HG03039 (cell line): ENCODE measurements around the gene PLOD3.
"Not testable (repeated sequence)": the region's sequence is repeated elsewhere in the genome, so short reads cannot be mapped to it uniquely, and the experiment has no call there.

Source experiments
- ATAC-seq: cut with Tn5 transposase; IDR thresholded peaks from one replicate; pipeline ENCODE4 v1.9.1; 2021; ENCODE audit warnings: mild to moderate bottlenecking, moderate library complexity; ENCODE audit not compliant: unreplicated experiment

The PLOD3 gene

DNA sequence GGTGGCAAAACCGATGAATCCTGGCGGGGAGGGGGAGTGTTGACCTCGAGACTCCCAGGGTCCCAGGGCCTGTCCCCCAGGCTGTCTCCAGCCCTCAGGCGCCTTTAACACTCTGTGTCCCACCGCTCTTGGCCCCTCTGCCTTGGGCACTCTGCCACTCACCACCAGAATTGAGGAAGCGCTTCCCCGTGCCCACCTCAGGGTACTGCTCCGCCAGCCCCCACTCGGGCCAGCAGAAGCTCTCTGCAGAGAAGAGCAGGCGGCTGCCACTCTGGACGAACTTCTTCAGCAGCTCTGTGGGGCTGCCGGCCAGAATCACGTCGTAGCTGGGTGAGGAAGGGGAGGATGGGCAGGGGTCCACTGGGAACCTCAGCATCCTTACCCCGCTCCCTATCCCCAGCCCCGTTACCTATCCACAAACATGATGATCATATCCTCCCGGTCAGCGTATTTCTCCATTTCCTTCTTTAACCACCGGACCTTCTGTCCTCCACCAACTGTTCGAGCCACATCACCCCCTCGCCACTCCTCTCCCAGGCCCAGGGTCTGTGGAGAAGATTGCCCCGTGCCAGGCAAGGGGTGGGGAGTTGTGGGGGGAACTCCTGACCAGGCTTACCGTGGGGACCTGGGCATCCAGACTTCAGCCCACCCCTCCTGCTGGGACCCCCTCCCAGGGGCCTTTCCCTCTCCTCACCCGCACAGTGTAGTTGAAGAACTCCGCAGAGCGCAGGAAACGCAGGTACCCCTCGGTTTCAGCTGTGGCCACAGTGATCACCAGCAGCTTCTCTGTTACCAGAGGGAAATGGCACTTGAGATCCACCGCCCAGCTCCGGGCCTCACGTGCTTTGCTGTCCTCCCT is 1.2 kb downstream of the PLOD3 start:
- ATAC-seq: no peak

DNA sequence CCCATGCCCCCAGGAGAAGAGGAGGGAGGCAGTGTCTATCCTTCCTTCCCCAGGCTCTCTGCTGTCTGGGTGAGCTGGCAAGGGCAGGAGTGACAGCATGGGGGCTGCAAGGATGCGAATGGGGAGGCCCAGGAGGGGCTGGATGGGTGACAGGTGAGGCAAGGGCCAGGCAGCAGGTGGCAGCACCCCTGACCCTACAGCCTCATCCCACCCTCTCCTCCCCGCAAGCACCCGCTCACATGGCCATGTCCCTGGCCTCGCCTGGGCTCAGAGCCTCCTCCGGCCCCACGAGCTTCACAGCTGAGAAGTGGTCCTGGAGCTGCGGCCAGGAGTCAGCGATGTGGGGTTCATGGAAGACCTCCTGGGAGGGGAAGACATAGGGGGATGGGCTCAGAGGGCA is 5.4 kb downstream of the PLOD3 start:
- no peak for ATAC-seq

DNA sequence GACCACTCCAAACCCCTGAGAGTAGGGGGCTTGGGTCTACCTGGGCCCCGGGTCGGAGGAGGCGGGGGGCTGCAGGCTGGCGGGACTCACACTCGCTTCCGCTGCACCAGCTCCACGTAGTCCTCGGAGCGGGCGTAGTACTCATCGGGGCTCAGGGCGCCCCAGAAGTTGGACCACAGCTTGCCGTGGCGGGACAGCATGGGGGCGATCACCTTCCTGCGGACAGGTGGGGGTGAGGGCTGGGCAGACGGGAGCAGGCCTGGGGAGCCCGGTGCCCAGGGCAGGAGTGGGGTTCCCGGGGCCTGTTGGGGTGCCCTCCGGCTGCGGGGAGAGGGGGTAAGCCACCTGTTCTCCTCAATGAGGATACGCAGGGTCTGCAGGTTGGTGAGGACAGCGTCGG is 5.9 kb downstream of the PLOD3 start:
- no peak for ATAC-seq

DNA sequence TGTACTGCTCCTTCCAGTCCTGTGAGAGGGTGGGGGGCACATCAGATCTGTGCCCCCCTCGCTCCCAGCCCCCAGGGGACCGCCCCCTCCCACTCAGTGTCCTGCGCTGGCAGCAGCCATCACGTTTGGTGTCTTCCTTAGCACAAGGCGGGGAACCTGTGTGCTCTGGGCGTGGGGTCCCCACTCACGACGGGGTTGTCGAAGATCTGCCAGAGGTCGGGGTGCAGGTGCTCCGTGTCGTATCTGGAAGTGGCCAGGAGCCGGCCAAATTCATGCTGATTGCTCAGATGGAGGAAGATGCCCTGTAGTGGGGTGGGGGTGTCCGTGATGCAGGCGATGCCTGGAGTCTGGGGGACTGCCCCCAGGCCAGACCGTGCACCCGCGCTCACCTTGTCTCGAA is 7.2 kb downstream of the PLOD3 start:
- ATAC-seq: no peak

DNA sequence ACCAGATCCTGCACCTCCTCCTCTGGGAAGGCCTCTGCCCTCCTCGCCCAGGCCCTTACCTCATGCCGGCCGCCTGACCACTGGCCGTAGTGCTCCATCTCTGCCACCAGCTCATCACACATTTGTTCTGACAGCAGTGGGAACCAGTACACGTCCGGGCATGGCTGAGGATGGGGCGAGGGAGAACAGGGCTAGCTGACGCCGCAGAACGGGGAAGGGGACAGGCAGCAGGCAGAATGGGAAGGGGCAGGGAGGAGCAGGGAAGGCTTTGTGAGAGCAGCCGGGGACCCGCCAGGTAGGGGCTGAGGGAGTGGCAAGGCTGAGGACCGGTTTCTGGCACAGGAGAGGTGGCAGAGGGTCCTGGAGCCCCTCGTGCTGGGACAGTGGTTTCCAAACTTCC is 8.6 kb downstream of the PLOD3 start:
- ATAC-seq: no peak

DNA sequence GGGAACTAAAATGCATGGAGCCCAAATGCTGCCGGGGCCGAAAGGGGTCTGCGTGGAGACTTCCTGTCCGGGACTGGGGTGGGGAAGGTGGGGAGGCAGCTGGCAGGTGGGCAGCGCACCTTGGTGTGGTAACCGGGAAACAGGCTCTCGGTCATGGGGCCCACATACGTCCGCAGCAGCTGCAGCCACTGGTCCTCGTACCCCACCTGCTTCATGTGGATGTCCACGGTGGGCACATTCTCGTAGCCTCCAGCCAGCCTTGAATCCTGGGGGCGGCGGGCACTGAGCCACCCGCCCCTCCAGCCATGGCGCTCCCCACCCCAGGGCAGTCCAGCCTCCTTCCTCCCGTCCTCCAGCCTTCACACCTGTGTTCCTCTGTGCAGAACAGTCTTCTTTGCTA is 9.9 kb downstream of the PLOD3 start:
- ATAC-seq: no peak

DNA sequence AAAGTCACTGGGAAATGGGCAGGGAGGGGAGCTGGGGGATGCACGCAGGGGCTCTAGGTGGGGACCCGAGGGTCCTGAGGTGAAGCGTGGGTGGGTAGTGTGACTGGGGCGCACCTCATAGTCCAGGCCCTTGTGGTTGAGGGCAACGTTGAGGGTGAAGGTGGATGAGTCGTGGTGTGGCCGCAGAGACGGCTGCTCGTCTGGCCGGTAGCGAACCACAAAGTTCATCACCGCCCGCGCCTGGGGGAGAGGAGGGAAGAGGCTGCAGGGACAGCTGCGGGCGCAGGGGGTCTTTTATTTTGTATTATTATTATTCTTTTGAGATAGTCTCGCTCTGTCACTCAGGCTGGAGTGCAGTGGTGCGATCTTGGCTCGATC is 10.7 kb downstream of the PLOD3 start:
- no peak for ATAC-seq

DNA sequence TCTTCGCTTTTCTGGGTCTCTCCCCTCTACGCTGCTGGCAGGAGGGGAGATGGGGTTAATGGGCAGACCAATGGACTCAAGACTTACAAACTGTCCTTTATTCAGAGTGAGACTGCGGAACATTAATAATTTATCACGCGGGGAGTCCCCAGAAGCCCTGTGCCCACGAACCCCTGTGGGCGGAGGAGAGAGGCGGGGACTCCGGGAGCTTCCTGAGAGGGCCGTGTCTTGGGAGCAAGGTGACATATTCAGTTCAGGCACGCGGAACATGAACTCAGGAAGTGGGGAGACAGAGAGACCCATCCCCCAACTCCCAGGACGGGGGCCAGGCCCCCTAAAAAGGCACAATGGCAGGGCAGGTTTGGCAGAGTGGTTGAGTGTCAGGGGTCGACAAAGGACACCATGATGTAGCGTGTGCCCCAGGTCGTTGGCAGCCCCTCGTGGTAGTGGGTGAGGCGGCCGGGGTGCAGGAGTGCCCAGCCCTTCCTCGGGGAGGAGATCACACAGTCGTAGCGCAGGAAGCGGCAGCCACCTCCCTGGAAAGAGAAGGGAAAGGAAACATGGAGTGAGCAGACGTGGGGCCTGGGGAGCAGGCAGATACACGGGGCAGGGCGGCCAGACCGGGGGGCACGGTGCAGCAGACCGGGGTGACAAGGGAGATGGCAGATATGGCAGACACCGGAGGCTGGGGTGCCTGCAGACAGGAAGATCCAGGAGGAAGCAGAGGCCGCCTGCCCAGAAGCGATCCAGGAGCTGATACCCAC is 11.3 kb downstream of the PLOD3 start:
- no peak for ATAC-seq

DNA sequence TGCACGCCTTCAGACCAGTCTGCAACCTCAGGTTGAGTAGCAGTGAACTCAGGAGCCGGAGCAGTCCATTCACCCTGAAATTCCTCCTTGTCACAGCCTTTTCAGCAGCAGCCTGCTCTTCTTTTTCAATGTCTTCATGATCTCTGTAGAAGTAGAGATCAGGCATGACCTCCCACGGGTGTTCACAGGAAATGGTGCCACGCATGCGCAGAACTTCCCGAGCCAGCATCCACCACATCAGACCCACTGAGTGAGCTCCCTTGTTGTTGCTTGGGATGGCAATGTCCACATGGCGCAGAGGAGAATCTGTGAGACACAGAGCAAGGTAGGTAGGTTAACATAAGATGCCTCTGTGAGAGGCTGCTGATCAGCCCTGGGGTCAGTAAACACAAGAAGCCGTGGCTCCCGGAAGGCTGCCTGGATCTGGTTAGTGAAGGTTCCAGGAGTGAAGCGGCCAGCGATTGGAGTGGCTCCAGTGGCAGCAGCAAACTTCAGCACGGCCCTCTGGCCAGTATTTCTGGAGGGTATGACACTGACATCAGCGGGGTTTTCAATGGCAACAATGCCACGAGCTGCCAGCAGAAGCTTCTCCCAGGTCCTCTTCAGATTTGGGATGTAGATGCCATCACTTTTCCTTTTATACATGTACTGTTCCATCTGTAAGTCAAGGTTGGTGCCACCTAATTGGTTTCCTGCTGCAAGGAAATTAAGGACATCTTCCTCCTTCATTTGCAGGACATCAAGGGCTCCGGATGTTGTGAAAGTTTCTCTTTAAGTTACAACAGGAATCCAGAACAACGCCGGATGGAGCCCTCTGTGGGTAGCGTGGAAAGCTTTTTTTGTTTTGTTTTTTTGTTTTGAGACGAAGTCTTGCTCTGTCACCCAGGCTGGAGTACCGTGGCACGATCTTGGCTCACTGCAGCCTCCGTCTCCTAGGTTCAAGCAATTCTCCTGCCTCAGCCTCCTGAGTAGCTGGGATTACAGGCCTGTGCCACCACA is 13.3 kb downstream of the PLOD3 start:
- ATAC-seq: not testable (repeated sequence)

DNA sequence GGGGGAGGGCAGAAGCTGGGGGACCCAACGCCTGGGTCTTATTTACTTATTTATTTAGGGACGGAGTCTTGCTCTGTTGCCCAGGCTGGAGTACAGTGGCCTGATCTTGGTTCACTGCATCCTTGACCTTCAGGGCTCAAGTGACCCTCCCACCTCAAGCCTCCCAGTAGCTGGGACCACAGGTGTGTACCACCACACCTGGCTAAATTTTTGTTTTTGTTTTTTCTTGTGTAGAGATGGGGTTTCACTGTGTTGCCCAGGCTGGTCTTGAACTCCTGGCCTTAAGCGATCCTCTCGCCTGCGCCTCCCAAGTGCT is 14.8 kb downstream of the PLOD3 start:
- ATAC-seq: no peak

DNA sequence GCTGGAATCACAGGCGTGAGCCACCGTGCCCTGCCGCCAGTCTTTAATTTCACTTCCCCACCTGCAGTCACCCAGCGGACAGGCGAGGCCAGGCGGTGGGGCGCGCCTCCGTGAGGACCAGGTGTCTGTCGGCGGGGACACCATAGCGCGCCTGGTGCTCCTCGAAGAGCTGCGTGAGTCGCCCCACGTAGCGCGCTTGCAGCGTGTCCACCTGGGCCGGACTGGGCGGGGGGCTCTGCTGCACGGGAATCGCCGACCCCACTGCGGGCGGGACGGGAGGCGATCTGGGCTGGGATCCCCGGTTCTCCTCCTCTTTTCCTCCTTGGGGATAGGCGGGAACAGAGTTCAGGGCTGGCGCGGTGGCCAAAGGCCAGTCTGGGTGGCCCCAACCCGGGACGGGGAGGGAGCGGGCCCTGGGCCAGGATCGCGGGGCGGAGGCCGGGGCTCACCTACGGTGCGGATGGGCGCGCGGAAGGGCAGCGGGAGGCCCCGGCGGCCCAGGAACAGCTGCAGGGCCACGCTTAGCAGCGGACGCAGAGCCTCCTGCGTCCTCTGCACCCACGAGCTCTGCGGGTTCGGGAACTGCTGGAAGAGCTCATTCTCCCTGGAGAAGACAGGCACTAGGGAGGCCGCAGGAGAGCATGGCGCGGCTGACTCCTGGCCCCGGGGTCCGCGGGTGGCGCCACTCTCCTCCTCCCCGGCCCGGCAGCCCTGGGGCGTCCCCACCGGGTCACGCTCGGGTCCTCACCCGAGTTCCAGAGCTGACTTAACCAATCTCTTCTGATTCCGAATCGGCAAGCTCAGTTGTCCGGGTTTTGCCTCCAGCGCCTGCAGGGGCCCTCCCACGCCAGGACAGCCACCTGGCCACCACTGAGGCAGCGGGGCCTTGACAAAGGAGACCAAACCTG is 15.4 kb downstream of the PLOD3 start:
- no peak for ATAC-seq

DNA sequence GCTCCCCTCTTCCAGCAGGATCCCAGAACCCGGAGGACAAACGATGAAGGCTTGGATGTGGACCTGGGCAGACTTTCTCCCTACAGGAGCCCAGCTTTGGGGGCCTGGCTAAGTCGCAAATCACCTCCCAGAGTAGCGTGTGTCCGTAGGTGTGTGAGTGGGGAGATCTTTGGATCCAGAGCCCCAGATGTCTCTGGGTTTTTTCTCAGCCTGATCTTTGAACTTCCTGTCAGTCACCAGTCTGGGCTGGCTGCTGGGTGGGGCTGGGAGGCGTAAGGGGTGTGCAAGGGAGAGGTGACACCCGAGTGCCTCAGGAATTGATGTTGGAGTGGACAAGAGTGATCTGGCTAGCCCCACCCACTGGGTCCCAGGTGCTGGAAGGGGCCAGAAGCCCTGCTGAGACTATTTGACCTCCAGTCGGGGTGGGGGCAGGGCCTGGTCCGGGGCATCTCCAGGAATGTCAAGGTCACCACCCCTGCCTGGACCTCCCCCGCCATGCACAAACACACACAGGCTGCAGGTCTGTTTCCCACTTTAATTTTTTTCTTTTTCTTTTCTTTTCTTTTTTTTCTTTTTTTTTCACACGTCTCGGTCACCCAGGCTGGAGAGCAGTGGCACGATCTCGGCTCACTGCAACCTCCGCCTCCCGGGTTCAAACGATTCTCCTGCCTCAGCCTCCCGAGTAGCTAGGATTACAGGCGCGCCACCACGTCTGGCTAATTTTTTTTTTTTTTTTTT is 16.4 kb downstream of the PLOD3 start, which contains the start of gene MOGAT3:
TSS of gene MOGAT3 (minus strand) at position 175 of the 738 bp plus-strand sequence. CDS start 182 bp downstream, outside the sequence.
- ATAC-seq: no peak

DNA sequence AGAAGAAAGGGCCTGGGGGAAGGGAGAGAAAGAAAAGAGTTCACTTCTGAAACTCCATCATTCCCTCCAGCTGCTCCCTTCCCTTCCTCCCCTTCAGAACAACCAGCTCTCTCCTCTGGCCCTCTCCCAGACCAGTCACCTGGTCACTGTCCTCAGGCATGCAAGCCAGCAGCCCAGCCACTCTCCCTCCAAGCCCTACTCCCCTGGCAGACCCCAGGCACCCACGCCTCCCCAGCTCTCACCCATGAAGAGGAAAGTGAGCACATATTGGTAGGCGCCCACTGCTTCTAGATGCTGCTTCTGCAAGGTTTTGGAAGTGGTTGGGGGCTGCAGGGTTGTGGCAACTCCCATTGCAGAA is 16.9 kb downstream of the PLOD3 start:
- ATAC-seq: no peak

DNA sequence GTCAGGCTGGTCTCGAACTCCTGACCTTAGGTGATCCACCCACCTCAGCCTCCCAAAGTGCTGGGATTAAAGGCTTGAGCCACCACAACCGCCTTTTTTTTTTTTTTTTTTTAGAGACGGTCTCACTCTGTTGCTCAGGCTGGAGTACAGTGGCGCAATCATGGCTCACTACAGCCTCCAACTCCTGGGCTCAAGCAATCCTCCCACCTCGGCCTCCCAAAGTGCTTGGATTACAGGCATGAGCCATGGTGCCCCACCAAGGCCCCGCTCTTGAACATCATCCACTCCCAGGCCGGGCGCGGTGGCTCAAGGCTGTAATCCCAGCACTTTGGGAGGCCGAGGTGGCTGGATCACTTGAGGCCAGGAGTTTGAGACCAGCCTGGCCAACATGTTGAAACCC is 17.9 kb downstream of the PLOD3 start:
- not testable (repeated sequence) for ATAC-seq

DNA sequence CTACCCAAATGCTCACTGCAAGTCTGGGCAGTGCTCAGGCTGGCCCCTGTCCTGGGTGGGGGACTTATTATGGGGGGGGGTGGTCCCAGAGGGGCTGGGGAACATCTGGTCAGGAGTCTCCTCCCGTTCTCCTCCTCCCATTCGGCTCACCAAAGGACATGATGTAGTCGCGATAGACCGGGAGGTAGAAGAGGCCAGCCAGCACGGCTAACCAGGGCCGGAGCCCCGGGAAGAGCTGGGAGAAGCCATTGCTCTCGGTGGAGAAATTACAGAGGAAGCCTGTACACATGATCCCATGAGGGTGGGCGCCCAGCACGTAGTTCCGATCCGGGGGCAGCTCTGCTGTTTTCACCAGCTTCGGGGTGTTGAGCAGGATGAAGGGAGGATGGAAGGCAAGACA is 18.9 kb downstream of the PLOD3 start:
- ATAC-seq: no peak

DNA sequence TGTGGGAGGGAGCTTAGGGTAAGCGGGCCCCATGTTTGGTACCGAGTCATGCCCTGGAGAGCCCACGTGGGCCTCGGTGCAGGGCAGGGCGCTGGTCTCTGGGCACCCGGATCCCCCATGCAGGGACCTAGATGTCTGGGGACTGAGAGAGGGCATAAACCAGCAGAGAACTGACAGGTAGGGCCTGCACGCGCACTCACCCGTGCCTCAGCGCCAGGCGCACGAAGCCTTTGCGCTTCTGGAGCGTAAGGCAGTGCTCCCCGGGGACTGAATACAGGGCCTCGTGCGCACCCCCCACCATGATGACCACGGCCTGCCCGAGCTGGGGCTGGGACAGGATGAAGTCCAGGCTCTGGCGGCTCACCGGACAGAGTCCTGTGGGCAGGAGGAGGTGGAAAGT is 19.4 kb downstream of the PLOD3 start:
- ATAC-seq: no peak

DNA sequence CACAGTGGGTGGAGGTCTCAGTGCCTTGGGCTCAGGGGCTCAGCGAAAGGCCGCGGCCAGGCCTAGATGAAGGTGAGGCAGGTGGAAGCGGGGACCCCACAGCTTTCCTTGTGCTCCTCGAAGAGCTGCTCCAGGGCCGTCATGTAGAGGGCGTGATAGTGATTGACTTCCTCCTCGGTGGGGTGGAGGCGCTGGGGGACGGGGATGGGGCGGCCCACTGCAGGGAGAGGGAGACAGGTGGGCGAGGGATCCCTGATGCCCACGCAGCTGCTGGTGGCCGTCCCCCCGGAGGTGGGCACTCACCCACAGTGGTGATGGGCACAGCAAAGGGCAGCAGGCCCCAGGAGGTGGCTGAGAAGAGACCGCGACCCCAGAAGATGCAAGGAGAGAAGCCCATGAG is 21.5 kb downstream of the PLOD3 start:
- no peak for ATAC-seq

DNA sequence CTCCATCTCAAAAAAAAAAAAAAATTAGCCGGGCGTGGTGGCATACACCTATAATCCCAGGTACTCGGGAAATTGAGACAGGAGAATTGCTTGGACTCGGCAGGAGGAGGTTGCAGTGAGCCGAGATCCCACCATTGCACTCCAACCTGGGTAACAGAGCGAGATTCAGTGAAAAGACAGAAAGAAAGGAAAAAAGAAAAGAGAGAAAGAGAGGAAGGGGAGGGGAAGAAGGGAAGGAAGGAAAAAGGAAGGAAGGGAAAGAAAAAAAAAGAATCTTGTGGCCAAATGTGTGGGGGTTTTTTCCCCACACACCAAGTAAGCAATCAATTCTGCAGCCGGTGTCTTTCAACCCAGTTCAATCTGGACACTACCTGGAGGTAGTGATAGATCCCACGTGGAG is 28.3 kb downstream of the PLOD3 start:
- no peak for ATAC-seq

DNA sequence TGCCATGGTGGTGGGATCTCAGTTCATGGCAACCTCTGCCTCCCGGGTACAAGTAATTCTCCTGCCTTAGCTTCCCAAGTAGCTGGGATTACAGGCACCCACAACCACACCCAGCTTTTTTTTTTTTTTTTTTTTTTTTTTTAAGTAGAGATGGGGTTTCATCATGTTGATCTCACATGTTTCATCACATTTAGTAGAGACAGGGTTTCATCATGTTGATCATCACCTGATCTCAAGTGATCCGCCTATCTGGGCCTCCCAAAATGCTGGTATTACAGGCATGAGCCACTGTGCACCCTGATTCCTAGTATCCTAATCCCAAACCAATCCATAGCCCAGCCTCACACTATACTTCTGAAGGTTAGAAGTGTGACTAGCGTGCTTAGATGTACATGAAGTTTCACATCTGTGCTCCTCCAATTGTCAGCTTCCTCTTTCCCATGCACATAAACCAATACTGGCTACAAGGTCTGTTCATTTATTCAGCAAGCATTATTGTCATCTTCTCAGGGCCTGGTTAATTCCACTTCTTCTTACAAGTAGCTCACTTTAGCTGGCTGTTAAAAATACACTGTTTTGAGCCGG is 30.4 kb downstream of the PLOD3 start:
- no peak for ATAC-seq
